GM19455 (cell line): ENCODE results near the gene CCDC127.
"Not testable (repeated sequence)": the region's sequence is repeated elsewhere in the genome, so short reads cannot be mapped to it uniquely, and the experiment has no call there.

ENCODE experiments used
- ATAC-seq: cut with Tn5 transposase; IDR thresholded peaks from one replicate; pipeline ENCODE4 v1.9.1; 2021; ENCODE audit not compliant: unreplicated experiment

CCDC127 gene

DNA sequence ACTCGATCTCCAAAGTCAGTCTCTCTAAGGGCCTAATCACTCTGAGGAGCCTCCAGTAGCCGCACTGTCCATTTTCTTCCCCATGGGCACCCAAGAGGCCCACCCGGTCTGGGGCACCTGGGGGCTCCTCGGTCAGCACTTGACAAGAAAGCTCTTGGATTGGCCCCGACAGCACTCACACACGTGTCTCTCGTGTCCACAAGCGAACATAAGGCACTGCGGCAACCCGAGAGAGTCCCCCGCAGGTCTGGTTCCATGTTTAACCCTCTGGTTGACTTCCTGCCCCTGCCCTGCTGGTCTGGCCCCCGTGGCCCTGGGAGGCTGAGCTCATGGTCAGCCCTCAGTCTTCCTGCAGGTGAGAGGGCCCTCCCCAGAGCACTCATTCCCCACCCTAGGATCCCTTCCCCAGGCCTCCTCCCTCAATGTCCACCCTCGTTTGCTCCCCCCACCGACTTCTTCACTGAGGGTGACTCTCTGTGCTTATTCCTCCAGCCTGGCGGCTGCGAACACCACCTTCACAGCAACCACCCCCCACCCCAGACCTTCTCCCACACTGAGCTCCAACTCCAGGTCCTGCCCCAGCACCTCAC is 43.0 kb downstream of the CCDC127 start:
- ATAC-seq, result no peak

DNA sequence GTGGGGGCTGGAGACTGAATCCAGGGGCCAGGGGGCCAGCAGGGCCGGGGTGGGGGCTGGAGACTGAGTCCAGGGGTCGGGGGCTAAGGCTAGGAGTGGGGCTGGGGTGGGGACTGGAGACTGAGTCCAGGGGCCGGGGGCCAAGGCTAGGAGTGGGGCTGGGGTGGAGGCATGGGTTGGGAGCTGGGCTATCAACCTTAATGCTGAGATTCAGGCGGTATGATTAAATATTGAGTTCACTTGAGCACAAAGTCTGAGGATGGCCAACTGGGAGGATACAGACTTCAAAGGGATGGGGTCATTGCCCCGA is 43.7 kb downstream of the CCDC127 start:
- ATAC-seq, result no peak

DNA sequence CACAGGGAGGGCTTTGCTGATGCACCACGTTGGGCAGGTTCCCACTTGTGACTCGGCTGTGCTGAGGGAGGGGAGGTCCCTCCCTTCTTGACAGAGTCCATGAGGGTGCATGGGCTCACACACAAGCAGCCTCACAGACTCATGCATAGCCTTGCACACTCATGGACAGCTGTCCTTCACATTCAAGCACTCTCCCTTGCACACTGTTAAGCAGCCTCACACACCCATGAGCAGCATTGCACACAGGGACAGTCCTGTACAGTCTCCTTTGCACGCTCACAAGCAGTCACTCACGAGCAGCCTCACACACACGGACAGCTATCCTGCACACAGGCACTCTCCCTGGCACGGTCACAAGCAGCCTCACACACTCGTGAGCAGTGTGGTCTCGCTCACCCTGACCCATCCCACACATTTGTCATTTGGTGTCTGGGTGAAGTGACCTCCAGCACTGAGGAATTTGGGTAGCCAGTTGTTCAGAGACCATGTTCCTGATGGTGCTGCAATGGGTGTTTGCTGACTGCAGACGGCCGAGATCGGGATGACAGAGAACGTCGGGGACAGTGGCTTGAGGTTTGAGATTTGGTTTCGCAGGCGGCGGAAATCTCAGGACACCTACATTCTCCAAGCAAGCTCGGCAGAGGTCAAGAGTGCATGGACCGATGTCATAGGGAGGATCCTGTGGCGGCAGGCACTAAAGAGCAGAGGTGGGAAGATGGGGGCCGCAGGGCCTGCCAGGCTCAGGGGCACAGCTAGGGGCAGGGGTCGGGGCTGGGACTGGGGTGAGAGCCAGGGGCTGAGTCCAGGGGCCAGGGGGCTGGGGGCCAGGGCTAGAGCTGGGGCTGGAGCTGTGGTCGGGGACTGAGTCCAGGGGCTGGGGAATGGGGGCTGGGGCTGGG is 44.3 kb downstream of the CCDC127 start:
- no peak for ATAC-seq

GRCh38 chr5:172841-173251 is 45.1 kb downstream of the CCDC127 start:
- ATAC-seq, result no peak

- ATAC-seq, result no peak
Observed at GRCh38 chr5:172421-172820, 45.5 kb downstream of the CCDC127 start.

DNA sequence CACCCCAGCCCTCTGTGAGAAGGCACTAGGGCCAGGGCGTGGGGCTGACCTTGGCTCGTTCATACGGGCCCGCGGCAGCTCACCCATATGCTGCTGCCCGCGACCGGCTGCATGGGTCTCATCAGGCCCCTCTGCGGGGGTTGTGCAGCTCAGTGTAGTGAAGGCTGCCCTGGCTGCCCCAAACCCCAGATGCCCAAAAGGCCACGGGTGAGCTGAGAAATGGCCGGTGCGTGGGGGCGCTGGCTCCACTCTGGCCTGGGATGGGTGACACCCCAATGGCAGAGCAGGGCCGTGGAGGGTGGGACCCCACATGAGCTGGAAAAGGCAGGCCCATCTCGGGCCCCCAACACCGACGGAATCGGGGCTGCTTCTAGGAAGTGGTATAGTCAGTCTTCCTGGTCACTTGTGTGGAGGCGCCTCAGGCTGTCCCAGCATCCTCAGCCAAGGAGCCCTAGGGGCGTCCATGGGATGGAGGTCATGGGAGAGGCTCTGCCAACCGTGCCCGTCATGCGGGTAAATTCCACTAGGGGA is 46.1 kb downstream of the CCDC127 start:
- no peak for ATAC-seq

DNA sequence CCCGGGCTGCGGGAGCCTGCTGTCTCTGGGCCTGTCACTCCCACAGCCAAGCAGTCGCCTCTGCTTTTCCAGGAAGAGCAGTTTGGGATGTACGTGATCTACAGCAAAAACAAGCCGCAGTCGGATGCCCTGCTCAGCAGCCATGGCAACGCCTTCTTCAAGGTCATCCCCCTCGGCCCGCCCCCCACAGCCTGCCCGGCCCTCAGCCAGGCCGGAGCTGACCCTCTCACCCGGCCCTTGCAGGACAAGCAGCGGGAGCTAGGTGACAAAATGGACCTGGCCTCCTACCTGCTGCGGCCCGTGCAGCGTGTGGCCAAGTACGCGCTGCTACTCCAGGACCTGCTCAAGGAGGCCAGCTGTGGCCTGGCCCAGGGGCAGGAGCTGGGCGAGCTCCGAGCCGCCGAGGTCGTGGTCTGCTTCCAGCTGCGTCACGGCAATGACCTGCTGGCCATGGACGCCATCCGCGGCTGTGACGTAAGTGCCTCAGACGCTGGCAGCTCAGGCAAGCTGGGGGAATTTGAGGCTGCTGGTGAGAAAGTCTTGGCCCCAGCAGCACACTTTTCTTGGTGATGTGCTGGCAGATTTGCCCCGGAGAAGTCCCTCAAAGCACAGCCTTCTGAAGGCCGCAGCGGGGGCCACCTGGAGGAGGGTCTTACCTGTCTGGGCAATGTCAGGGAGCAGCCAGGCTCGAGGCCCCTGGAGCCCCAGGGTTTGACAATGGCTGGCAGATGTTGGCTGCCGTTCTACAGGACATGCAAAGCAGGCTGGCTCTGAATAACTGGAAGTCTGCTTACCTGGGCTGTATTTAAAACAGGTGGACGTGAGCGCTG is 46.8 kb downstream of the CCDC127 start:
- ATAC-seq, result no peak

GRCh38 chr5:169728-170094 is 48.2 kb downstream of the CCDC127 start:
- no peak for ATAC-seq

GRCh38 chr5:169071-169727 is 48.8 kb downstream of the CCDC127 start:
- ATAC-seq, result no peak

- ATAC-seq, result no peak
Observed at GRCh38 chr5:167982-168660, 49.8 kb downstream of the CCDC127 start.

DNA sequence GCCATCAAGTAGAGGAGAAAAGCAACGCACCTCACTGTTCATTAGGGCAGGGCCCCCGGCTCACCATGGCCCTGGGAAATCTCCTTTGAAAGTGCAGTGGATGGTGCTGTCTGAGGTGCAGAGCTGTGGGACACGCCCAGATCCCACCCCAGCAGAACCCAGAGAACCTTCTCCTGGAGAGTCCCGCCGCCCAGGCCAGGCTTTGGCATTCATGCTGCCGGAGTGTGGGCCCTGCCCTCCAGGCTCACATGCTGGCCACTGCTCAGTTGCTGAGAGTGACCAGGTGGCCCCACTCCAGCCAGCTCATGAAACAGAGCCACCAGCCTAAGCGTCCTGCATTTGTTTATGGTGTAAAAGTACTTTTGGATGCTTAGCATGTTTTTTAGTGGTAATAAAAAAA is 50.4 kb downstream of the CCDC127 start:
- ATAC-seq, result no peak

- no peak for ATAC-seq
Observed at GRCh38 chr5:166441-167372, 51.2 kb downstream of the CCDC127 start.

GRCh38 chr5:164783-165182 is 53.2 kb downstream of the CCDC127 start:
- ATAC-seq, result not testable (repeated sequence)

GRCh38 chr5:164244-164643 is 53.7 kb downstream of the CCDC127 start:
- ATAC-seq, result no peak

DNA sequence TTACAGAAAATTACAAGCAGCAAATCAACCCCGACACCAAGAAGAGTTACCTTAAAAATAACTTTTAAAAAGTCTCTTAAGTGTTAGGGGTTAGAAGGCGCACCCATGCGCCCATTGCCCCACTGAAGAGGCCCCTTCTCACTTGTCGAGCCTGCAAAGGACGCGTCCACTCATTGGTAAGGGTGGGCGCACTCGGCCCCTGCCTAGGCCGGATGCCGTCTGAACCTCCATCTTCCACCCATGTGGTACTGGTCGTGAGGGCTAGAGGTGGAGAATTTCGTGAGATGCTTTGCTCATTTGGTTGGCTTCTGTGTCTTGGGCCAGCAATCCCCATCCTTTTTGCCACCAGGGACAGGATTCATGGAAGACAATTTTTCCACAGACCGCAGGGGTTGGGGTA is 54.1 kb downstream of the CCDC127 start:
- no peak for ATAC-seq

GRCh38 chr5:163338-163620 is 54.7 kb downstream of the CCDC127 start:
- no peak for ATAC-seq

DNA sequence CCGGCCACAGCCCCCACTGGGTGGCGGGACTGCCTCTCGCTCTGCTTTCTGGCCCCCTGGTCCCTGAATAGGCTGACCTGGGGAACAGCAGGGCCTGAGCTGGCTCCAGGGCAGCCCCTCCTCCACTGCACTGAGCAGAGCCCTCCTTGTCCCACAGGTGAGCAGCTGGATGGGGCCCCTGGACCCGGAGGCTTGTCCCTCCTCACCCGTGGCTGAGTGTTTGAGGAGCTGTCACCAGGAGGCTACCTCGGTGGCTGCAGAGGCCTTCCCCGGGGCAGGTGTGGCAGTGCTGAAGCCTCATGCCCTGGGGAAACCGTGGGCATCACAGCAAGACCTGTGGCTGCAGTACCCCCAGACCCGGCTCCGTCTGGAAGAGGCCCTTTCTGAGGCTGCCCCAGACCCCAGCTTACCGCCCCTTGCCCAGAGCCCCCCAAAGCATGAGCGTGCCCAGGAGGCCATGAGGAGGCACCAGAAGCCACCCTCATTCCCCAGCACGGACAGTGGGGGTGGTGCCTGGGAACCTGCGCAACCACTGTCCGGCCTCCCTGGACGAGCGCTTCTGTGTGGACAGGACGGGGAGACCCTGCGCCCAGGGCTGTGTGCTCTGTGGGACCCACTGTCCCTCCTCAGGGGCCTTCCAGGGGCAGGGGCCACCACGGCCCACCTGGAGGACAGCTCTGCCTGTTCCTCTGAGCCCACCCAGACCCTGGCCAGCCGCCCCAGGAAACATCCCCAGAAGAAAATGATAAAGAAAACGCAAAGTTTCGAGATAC is 55.2 kb downstream of the CCDC127 start:
- ATAC-seq, result no peak

DNA sequence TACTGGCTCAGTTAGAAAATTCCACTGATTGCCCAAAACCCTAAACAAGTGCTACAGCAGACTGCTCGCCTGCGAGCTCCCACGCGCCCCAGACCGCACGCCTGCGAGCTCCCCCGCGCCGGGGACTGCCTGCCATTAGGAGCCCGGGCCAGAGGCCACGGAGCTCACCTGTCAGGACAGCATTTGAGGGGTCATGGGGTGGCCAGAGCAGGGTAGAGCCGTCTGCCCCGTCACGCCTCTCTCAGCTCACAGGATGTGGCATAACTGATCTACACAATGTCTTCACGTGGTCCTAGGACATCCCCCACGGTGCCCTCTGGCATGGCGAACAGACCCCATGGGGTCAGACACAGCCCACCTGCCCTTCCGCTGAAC is 55.8 kb downstream of the CCDC127 start:
- no peak for ATAC-seq

DNA sequence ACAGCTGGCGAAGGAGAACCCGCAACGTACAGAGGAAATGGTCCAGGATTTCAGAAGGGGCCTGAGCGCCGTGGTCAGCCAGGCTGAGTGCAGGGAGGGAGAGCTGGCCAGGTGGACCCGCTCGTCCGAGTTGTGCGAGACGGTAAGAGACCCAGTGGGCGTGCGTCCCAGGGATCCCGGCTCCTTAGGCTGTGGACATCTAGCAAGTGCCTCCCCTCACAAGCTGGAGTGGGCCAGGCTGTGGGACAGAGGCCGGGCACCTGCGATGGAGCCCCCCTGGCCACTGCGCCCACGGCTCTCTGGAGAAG is 56.2 kb downstream of the CCDC127 start:
- ATAC-seq, result no peak
